ENCODE results near the gene SPNS3. TPM values are rescaled to one million over a fixed set of nuclear protein-coding genes. Genes with fewer than 3 reads are reported as not detected.

The SPNS3 gene
- total RNA-seq, 1 donor from 2014 or later: not detected

DNA sequence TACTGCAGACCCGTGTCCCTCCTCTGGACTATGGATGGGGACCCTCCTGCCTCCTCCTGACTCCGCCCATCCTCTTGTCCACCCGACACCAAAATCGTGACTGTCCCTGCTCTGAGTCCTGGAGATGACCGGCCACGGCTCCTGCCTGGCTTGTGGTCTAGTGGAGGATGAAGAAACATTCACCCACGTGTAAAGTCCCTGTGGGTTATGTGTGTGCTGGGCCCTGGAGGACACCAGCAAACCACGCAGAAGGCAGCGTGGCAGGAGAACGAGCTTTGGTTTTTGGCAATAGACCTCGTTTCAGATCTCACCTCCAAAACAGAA, 76.8 kb downstream of the SPNS3 start:
- Mint-ChIP-seq H3K4me3 (ENCODE audit: low read depth) (no peak overlapping the region), H3K36me3 (ENCODE audit: insufficient read depth) (no peaks in the 10 kb centered on the region), H3K9me3 (ENCODE audit: low read depth) (no peaks in the 10 kb centered on the region), H3K27ac (no peak overlapping the region), H3K27me3 (peaks cover 7% of the 10 kb centered on the region), H3K4me1 (ENCODE audit: low read depth) (peaks cover 15% of the 10 kb centered on the region)
- TF ChIP-seq, protein P1, sequence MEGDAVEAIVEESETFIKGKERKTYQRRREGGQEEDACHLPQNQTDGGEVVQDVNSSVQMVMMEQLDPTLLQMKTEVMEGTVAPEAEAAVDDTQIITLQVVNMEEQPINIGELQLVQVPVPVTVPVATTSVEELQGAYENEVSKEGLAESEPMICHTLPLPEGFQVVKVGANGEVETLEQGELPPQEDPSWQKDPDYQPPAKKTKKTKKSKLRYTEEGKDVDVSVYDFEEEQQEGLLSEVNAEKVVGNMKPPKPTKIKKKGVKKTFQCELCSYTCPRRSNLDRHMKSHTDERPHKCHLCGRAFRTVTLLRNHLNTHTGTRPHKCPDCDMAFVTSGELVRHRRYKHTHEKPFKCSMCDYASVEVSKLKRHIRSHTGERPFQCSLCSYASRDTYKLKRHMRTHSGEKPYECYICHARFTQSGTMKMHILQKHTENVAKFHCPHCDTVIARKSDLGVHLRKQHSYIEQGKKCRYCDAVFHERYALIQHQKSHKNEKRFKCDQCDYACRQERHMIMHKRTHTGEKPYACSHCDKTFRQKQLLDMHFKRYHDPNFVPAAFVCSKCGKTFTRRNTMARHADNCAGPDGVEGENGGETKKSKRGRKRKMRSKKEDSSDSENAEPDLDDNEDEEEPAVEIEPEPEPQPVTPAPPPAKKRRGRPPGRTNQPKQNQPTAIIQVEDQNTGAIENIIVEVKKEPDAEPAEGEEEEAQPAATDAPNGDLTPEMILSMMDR (IDR thresholded peaks at IDR 0.05; ENCODE audit: unreplicated experiment): no peak
- no peak for DNase-seq (ENCODE audit: low spot score, unreplicated experiment)

GRCh38 chr17:4511199-4511932, 77.6 kb downstream of the SPNS3 start:
- DNase-seq (ENCODE audit: low spot score, unreplicated experiment): no peak
- Mint-ChIP-seq H3K27me3 (peaks cover 7% of the 10 kb centered on the region), H3K4me1 (ENCODE audit: low read depth) (peaks cover 15% of the 10 kb centered on the region)

DNA sequence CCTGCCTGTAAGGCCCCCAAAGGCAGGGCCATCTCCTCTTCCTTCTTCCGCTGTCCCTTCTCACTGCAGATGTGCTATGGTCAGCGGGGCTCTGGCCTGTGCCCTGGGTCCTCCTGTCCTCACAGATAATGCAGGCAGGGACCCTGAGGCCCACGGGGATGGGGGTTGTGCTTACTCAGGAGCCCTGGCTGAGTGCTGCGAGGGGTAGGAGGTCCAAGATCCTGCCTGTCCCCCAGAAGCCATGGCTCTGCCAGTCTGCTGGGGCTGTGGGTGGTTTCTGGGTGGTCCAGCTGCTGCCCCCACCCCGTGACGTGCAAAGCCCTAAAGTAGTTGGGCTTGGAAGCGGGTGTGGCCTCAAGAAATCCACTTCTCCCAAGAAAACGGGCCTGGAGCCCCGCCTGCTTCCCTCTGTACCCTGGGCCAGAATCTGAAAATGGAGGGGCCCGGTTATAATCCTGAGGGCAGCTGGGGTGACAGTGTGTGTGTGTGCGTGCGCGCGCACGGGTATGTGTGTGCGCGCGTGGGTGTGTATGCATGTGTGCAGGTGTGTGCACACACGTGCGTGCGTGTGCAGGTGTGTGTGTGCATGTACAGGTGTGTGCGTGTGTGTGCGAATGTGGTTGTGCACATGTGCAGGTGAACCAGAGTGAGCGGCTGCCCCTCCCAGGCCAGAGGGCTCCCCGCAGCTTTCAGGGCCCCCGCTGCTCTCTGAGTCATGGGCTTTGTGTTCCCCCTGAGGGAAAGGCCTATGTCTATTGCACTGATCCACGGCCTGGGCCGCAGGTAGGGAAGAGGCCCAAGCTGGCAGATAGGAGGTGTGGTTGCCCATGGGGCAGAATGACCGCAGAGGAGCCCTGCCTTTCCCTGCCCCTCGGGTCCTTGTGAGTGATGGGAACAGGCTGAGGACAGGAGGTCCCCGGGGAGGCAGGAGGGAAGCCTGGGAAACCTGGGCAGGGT, 78.7 kb downstream of the SPNS3 start:
- DNase-seq (ENCODE audit: low spot score, unreplicated experiment): no peak
- TF ChIP-seq, protein P1 (IDR thresholded peaks at IDR 0.05; ENCODE audit: unreplicated experiment): no peak
- H3K27ac Mint-ChIP-seq: peak overlapping the region; percentile 62
- peaks cover 15% of the 10 kb centered on the region for H3K4me1 Mint-ChIP-seq (ENCODE audit: low read depth)
- peaks cover 7% of the 10 kb centered on the region for H3K27me3 Mint-ChIP-seq
- H3K4me3 Mint-ChIP-seq (ENCODE audit: low read depth): no peak overlapping the region
- H3K9me3 Mint-ChIP-seq (ENCODE audit: low read depth): no peaks in the 10 kb centered on the region
- no peaks in the 10 kb centered on the region for H3K36me3 Mint-ChIP-seq (ENCODE audit: insufficient read depth)

More at GRCh38 chr17:4511199-4511932, 77.6 kb downstream of the SPNS3 start:
- Mint-ChIP-seq H3K9me3 (ENCODE audit: low read depth) (no peaks in the 10 kb centered on the region), H3K36me3 (ENCODE audit: insufficient read depth) (no peaks in the 10 kb centered on the region), H3K4me3 (ENCODE audit: low read depth) (no peak overlapping the region), H3K27ac (no peak overlapping the region)
- TF ChIP-seq, protein P1 (IDR thresholded peaks at IDR 0.05; ENCODE audit: unreplicated experiment): no peak

DNA sequence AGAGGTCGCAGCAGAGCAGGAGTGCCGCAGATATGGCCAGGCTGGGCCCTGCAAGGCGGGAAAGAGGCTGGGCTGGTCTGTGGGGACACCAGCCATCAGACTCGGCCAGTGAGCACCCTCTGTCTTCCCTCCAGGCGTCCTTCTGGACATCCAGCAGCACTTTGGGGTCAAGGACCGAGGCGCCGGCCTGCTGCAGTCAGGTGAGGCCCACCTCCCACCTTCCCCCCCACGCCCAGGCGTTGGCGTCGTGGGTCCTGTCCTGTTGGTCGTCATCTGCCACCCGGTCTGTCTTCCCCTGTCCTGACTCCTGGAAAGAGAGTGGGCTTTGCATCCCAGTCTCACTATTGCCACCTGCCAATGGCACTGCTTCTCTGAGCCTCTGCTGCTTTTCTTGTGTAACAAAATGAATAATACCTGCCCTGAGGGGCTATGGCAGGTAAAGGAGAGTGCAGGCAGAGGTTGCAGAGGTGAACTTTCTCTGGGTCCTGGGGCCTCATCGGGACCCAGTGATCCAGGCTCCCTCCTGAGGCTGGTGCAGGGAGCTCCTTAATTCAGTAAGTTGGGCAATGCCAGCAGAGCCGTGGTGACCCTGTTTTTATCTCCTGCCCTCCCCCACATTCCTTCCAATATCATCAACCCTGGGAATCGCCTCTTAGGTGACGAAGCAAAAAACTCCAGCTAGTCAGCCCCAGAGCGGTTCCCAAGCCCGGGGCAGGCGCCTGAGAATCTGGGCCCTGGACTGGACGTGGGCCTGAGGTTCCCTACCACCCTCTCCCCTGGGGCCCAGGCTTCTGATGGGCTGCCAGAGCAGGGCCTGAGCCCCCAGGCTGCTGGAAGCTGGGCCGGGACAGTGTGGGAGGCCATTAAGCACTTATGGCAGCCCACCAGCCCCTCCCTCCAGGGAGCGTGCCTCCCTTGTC, 79.6 kb downstream of the SPNS3 start:
- no peak for DNase-seq (ENCODE audit: low spot score, unreplicated experiment)
- Mint-ChIP-seq H3K4me3 (ENCODE audit: low read depth) (no peak overlapping the region), H3K4me1 (ENCODE audit: low read depth) (peaks cover 15% of the 10 kb centered on the region), H3K27ac (peak overlapping the region; percentile 95), H3K27me3 (peaks cover 11% of the 10 kb centered on the region), H3K9me3 (ENCODE audit: low read depth) (no peaks in the 10 kb centered on the region), H3K36me3 (ENCODE audit: insufficient read depth) (no peaks in the 10 kb centered on the region)
- TF ChIP-seq, protein P1 (IDR thresholded peaks at IDR 0.05; ENCODE audit: unreplicated experiment): no peak

Data from progenitor cell of endocrine pancreas (in vitro differentiated cells).